Activated CD4-positive, alpha-beta T cell treated with anti-CD3 and anti-CD28 coated beads, Interleukin-2, amount 50 U/mL, for 24 hours (primary cell): ENCODE data around the gene WNT11.
A peak's percentile ranks its signal among the peaks of the same experiment; 100 is the strongest.

ENCODE experiments used
- DNase-seq, 2 donors: peaks; one replicate each; pipeline ENCODE4 v3.0.0-alpha.2; 2020; ENCODE audit warnings: low read depth in 1 of 2, low spot score in 1 of 2

Gene WNT11

GRCh38 chr11:76157891-76158290 is 48.4 kb downstream of the WNT11 start:
- no peak for DNase-seq

- DNase-seq, result no peak
Observed at GRCh38 chr11:76156971-76157427, 49.3 kb downstream of the WNT11 start.

GRCh38 chr11:76155500-76156227 is 50.6 kb downstream of the WNT11 start:
- no peak for DNase-seq

- DNase-seq, result no peak
Observed at GRCh38 chr11:76153571-76153923, 52.8 kb downstream of the WNT11 start.

DNA sequence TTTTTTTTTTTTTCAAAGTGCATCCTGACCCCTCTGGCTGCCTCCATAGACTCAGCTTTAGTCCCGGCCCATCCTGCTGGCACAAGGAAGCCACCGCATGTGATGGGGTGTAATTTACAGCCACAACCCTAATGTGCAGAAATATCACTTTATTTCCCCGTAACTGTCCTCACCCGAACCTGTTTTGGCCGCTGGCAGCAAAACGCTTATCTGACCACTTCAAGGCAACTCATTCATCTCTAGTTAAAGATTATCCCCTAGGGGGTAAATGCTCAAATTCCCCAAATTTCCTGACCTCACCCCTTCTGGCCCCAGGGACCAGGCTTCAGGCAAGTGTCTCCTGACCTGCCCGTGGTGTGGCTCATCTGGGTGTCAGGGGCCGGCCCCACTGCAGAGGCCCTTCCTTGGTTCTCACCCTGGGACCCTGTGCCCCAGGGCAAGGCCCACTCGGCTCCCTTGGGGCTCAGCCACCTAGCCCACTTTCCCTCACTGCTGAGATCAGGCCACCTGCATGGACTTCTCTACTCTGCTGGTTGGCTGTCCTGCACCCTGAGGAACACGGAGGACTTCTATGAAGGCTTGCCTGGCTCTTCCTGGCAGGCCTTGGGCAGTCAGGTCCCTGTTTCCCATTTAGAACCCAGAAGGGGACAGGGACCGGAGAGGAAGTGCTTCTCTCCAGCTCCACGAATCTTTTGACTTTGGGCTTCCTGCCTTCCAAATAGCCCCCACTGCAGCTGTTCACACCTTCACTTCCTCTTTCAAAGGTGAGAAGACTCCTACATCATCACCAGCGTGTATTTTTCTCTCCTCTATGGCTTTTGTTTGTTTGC is 53.3 kb downstream of the WNT11 start:
- no peak for DNase-seq

DNA sequence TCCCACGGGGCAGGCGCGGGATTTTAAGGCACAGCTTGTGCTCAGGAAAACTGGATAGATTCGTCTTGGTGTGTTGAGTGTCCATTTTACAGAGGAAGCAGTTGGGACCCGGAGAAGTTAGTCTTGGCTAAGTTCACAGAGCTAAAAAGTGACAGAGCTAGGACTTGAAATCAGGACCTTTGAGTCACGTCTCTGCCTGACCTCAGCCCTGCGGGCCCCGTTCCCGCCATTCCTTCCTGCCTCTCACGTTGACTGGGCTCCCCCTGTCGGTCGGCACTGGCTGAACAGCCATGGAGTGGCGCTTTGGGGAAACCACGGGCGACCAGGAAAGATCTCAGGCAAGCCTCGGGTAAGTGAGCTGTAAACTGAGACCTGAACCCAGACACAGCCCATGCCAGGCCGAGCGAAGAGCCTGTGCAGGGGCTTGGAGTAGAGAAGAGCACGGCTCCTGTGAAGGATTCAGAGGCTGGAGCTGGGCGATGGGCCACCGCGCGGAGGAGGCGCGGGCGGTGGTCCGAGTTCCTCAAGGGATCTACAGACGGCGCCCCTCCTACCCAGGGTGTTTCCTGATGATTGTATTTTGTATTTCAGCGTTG is 54.1 kb downstream of the WNT11 start:
- peak; percentile 72 to 85 for DNase-seq

- no peak for DNase-seq
Observed at GRCh38 chr11:76151556-76152085, 54.7 kb downstream of the WNT11 start.

GRCh38 chr11:76150141-76150540 is 56.2 kb downstream of the WNT11 start:
- no peak for DNase-seq

- no peak for DNase-seq
Observed at GRCh38 chr11:76149713-76150112, 56.6 kb downstream of the WNT11 start.

DNA sequence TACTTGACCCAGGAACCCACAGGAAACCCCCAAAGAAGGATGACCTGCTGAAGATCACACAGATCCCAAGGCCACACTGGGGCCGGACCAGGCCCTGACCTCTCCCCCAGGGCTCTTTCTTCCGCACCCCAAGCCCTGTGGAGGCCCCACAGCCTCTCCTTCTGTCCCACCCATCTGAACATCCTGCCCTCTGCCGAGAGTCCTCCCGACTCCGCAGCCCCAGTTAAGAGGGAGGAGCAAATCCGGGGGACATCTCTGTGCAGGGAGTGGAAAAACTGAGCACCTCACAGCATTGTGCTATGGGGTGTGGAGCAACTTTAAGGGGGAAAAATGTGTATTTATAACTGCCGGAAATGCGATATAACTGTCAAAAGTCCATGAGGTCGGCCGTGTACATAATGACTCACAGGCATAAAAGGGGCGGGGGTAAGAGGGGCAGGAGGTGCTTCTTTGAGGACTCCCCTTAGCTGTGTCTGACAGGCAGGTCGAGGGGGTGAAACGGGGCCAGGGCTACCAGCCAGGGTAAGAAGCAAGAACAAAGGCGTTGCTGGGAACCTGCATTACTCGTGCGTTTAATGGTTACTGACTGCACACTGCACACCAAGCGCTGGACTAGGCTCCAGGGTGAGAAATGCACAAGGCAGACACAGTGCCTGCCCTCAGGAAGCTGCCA is 57.2 kb downstream of the WNT11 start:
- no peak for DNase-seq

GRCh38 chr11:76148231-76148630 is 58.1 kb downstream of the WNT11 start:
- no peak for DNase-seq

DNA sequence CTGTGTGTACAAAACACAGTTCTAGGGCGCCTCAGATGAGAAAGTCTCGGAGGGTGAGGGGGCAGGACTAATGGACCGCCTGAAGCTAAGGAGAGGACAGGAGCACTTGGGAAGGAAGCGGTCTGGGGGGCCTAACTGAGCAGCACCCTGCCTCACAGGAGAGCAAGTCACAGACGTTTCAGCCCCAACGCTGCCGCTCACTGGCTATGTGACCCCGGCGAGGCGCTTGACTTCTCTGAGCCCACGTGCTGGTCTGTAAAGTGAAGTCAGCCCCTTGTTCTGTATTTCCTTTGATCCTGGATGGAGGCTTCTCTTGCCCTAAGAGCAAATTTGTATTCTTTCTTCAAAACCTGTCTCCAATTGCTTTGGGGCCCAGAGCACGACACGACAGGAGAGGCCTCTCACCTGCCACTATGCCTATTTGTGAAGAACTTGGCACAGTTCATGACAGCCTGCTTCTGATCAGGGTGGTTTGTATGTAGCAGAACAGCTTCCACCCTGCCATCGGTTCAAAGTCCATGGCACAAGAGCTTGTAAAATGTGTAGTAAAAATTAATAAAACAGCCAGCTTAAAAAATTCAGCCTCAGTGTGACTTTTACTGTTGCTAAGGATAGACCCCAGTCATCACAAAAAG is 59.1 kb downstream of the WNT11 start:
- DNase-seq, result no peak

- no peak for DNase-seq
Observed at GRCh38 chr11:76143274-76143673, 63.0 kb downstream of the WNT11 start.

- DNase-seq, result no peak
Observed at GRCh38 chr11:76141901-76142588, 64.3 kb downstream of the WNT11 start.

GRCh38 chr11:76140912-76141574 is 65.3 kb downstream of the WNT11 start:
- no peak for DNase-seq

GRCh38 chr11:76139314-76139713 is 67.0 kb downstream of the WNT11 start:
- no peak for DNase-seq
